ENCODE data around the gene SF3B5.

Gene SF3B5

GRCh38 chr6:144131248-144131709, 35.9 kb upstream of the SF3B5 start:
- H3K4me3 ChIP-seq (ENCODE audit: low read depth, low read length) = no peak overlapping the region
- H3K27ac ChIP-seq = no peak overlapping the region
- TF ChIP-seq CTCF (IDR thresholded peaks at IDR 0.05; ENCODE audit: low read depth, low read length) = no peak
- H3K36me3 ChIP-seq = no peaks in the 10 kb centered on the region
- H3K9me3 ChIP-seq (ENCODE audit: severe bottlenecking) = no peaks in the 10 kb centered on the region
- H3K27me3 ChIP-seq (ENCODE audit: insufficient read depth, low read depth, severe bottlenecking) = no peaks in the 10 kb centered on the region
- no peak for DNase-seq

GRCh38 chr6:144129469-144129868, 34.1 kb upstream of the SF3B5 start:
- no peaks in the 10 kb centered on the region for H3K9me3 ChIP-seq (ENCODE audit: severe bottlenecking)
- TF ChIP-seq CTCF (IDR thresholded peaks at IDR 0.05; ENCODE audit: low read depth, low read length) = no peak
- no peak for DNase-seq
- no peaks in the 10 kb centered on the region for H3K36me3 ChIP-seq
- no peak overlapping the region for H3K4me3 ChIP-seq (ENCODE audit: low read depth, low read length)
- no peak overlapping the region for H3K27ac ChIP-seq
- H3K27me3 ChIP-seq (ENCODE audit: insufficient read depth, low read depth, severe bottlenecking) = no peaks in the 10 kb centered on the region

GRCh38 chr6:144127097-144127496, 31.7 kb upstream of the SF3B5 start:
- Histone ChIP-seq H3K36me3 (no peaks in the 10 kb centered on the region), H3K27me3 (ENCODE audit: insufficient read depth, low read depth, severe bottlenecking) (no peaks in the 10 kb centered on the region)
- TF ChIP-seq CTCF (IDR thresholded peaks at IDR 0.05; ENCODE audit: low read depth, low read length) = no peak

GRCh38 chr6:144123836-144124235, 28.5 kb upstream of the SF3B5 start:
- H3K27ac ChIP-seq = no peak overlapping the region
- H3K9me3 ChIP-seq (ENCODE audit: severe bottlenecking) = no peaks in the 10 kb centered on the region
- no peak overlapping the region for H3K4me3 ChIP-seq (ENCODE audit: low read depth, low read length)
- no peaks in the 10 kb centered on the region for H3K27me3 ChIP-seq (ENCODE audit: insufficient read depth, low read depth, severe bottlenecking)
- DNase-seq = no peak
- no peak for TF ChIP-seq CTCF (IDR thresholded peaks at IDR 0.05; ENCODE audit: low read depth, low read length)
- no peaks in the 10 kb centered on the region for H3K36me3 ChIP-seq

More at GRCh38 chr6:144127097-144127496, 31.7 kb upstream of the SF3B5 start:
- no peaks in the 10 kb centered on the region for H3K9me3 ChIP-seq (ENCODE audit: severe bottlenecking)
- DNase-seq = no peak
- no peak overlapping the region for H3K4me3 ChIP-seq (ENCODE audit: low read depth, low read length)
- H3K27ac ChIP-seq = no peak overlapping the region

- no peak for TF ChIP-seq CTCF (IDR thresholded peaks at IDR 0.05; ENCODE audit: low read depth, low read length)
- no peaks in the 10 kb centered on the region for H3K9me3 ChIP-seq (ENCODE audit: severe bottlenecking)
- DNase-seq = no peak
- no peaks in the 10 kb centered on the region for H3K27me3 ChIP-seq (ENCODE audit: insufficient read depth, low read depth, severe bottlenecking)
- no peaks in the 10 kb centered on the region for H3K36me3 ChIP-seq
- no peak overlapping the region for H3K27ac ChIP-seq
- no peak overlapping the region for H3K4me3 ChIP-seq (ENCODE audit: low read depth, low read length)
These were observed 28.0 kb upstream of the SF3B5 start for GRCh38 chr6:144123421-144123820.

GRCh38 chr6:144122861-144123260, 27.5 kb upstream of the SF3B5 start:
- no peak for TF ChIP-seq CTCF (IDR thresholded peaks at IDR 0.05; ENCODE audit: low read depth, low read length)
- Histone ChIP-seq H3K27ac (no peak overlapping the region), H3K27me3 (ENCODE audit: insufficient read depth, low read depth, severe bottlenecking) (no peaks in the 10 kb centered on the region), H3K9me3 (ENCODE audit: severe bottlenecking) (no peaks in the 10 kb centered on the region), H3K4me3 (ENCODE audit: low read depth, low read length) (no peak overlapping the region), H3K36me3 (no peaks in the 10 kb centered on the region)
- DNase-seq = no peak
